NCI-H1417 treated with DMSO at 0.1 percent for 48 hours (cell line): ENCODE results near the gene C2CD4D.
"Not testable (repeated sequence)": the region's sequence is repeated elsewhere in the genome, so short reads cannot be mapped to it uniquely, and the experiment has no call there.

Experiments used
- DNase-seq: peaks from one replicate; lab custom pipeline; 2025; lab: John Stamatoyannopoulos, UW

The C2CD4D gene

DNA sequence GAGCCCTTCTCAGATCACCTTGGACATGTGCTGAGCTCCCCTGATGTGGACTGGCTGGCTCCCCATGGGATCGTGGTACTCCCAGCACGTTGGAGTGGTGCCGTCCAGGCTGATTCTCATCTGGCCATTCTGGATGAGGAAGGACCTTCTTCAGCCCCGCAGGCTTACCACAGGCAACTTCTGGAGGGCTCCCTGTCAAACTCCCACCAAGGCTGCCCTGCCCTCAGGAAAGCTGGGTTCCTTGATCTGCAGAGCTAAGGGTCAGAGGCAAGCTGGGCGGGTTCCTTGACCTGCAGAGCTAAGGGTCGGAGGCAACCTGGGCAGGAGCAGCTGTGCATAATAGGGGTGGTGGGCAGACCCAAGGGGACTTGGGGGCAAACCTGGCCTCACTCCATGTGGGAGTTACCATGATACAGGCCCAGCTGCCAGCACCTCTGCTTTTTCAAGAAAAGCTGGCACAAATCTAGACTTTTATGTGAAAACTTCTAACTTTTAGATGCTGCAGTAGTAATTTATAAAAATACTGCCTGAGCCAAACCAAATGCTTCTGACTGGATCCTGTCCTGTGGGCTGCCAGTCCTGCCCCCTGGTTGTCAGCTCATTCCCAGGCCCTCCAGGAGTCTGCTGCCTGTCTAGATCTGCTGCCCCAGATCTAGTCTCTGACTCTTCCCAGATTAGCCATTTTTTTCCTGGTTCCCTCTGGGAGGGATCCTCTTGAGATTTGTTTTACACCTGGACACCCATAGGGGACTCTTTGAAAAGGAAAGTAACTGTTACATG is 19.5 kb upstream of the C2CD4D start:
- no peak for DNase-seq

DNA sequence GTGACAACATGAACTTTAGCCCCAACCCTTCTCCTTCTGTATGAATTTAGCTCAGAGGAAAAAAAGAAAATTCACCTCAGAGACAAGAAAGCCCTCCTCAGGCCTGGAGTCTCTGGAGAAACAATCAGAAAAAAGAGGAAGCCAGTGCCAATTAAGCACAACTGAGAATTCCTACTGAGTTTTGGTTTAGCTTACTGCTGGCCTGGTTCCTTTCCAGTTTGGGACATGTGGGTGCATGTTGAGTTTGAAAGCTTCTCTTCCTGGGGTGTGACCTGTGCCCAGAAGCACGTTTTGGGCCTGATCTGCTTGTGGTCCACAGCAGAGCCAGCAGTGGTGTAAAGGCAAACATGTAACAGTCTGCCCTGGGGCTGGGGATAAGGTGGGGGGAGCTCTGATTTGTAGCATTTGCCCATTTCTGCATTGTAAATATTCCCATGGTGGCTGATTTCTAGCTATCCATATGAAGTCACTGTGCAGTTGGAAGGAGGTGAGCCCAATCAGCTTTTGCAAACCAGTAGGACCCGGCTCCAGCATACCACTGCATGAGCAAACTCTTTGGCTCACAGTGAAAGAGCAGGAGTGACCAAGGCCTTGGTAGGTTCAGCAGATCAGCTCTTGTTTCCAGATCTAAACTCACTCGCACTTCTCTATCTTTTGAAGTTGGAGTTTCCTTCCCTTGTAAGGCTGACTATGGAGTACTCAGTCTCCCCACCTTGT is 18.6 kb upstream of the C2CD4D start:
- DNase-seq: no peak

DNA sequence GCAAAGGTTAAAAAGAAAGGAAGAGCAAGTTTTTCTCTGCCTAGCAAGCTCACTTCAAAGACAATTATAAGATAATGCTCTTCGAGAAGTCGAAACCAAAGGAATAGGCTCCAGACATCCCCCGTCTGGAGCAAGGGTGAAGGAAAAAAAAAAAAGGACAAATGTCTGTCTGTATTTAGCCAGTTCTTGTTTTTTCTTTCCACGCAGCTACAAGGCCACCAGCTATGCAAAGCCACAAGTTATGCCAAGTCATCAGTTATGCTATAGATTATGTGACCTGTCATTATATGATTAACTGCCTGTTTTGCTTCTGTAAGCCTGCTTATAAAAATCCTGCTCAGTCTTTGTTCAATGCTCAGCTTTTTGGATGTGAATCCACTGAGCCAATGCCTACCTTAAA is 16.3 kb upstream of the C2CD4D start:
- no peak for DNase-seq

DNA sequence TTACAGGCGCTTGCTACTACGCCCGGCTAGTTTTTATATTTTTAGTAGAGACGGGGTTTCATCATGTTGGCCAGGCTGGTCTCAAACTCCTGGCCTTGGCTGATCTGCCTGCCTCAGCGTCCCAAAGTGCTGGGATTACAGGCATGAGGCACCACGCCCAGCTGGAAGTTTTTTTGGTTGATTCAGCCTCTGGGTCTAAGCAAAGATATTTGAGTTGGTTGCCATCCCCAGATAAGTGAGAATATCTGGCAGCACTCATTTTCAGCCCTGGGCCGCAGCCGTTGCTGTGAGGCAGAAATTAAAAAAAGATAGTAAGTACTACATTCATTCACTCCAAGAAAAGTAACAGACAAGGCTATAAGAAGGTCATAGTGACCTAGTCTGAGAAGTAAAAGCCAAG is 15.9 kb upstream of the C2CD4D start:
- DNase-seq: not testable (repeated sequence)

DNA sequence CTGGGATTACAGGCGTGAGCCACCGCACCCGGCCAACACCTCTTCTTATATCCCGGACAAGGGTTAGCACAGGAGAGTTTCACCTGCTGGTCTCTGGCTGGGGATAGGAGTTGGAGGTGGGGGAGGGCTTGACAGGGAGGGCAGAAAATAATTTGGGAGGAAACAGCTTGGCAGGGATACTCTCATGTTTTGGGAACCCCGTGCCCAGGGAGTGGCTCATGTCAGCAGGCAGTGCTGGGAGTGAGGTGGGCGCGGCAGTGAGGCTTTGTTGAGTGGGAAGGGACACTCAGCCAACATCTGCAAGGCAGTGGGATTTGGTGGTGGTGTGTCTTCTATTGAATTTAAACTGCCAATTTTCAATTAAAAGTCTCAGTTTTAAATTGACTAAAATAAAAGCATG is 15.0 kb upstream of the C2CD4D start:
- no peak for DNase-seq

DNA sequence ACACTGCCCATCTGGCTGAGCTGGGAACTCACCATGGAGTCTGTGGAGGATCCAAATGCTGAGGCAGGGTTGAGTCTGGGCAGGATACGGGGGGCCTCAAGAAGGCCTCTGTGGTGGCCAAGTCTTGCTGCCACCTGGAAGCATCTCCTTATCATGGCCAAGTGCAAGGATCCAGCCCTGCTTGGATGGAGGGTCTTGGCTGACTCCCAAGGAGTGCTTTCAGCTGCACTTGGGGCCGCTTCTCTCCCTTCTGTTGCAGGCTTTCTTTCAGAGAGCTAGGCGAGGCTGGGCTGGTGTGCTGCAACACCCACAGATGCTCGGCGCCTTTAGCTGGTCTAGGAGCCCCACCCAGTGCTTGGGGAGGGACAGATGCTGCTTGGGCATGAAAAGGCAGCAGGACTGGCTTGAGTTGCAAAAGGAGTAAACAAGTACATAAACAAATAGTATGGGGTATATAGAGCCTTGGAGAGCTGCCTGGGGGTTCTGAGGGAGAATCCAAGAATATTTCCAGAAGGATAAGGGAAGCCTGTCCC is 13.9 kb upstream of the C2CD4D start, which contains the start of gene THEM5:
TSS of gene THEM5 (minus strand) at position 302 of the 533 bp plus-strand sequence. CDS start at position 155, 147 bp downstream.
- DNase-seq: no peak

DNA sequence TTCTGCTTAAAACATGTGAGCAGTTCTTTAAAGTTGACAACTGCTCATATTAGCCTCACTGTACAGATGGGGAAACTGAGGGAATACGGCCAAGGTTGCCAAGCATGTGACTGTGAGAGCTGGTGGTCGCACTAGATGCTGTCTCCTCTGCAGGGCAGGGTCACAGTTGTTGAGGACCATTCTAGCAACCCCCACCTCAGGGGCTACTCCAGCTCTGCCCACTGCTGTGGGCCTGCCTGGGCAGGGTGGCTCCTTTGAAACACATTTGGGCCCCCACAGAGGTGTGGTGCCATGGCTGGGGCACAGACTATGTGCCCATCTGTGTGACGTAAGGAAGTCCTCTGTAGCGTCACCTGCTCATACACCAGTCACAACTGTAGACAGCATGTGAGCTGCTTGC is 13.1 kb upstream of the C2CD4D start:
- no peak for DNase-seq

DNA sequence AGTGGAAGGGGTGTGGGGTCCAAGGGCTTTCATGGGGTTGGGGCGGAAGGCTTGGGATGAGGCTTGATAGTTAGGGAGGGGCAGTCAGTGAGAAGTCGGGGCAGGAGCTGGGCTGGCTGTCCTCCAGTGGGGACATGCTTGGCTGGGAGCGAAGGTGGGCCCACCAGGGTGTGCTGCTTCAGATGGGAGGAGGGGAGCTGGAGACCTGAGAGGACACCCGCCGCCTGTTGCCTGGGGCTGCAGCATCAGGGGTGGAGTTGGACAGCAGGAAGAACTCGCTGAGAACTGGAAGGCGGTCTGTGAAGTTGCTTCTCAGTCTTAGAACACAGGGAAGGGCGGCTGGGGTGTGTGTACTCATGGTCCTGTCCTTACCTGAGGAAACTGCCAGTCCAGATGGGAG is 12.3 kb upstream of the C2CD4D start:
- DNase-seq: no peak

DNA sequence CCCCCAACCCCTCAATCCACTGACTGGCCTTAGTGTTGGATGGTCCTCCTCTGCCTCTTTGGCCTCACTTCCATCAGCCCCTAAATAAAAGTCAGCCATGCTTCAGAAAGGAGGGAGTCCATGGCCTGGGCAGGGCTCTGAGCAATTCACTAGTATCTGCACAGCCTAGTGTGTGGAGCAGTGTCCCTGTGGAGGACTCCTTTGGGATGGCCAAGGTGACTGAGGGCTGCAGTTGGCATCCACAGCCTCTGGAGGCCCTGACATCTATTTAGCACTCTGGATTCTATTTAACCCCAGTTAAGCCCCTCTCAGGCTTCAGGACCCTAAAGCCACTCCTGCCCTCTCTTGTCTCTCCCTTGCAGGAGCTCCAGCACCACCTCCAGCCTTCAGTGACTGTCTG is 10.3 kb upstream of the C2CD4D start:
- DNase-seq: no peak

DNA sequence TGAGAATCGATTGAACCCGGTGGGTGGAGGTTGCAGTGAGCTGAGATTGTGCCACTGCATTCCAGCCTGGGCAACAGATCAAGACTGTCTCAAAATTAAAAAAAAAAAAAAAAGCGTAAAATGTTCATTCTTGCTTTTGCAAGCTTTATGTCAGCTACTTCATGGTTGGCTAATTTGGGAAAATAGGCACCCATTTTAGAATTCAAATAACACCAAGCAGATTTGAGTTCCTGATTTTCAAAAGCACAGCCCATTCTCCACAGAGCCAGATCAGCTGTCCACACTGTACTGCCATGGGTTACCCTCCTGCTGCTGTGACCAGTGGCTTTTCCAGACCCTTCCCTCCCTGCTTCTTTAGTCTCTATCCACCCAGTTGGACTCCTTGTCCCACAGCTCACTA is 9.5 kb upstream of the C2CD4D start:
- no peak for DNase-seq

DNA sequence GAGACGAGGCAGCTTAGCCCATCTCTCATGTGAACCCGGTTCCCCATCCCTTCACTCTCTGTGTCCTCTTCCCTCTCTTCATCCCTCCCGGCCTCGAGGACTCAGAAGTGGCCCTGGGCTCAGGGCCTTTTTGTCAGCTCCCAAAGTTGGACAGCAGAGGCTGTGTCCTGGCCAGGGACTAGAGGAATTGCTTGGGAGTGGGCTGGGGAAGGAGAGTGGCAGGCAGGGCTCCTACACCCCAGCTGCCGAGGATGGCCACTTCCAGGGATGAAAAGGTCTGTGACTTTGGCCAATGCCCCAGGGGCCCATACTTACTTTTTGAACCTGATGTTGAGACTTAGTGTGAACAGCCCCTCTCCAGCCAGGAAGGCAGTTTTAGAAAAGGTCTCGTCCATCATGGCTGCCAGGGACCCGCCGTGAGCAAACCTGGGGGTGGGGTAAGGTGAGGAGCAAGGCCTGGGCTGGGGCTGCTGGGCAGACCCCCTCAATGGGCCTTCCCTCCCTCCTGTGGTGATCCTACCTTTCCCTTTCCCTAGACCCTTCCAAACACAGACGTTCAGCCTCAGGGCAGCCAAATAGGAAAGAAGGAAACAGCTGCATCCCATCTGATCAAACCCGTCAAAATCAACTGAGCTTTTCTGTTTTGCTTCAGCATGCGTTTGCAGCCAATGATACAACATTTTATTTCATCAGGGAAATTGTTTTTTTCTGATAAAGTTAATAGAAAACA is 8.4 kb upstream of the C2CD4D start:
- DNase-seq: no peak

DNA sequence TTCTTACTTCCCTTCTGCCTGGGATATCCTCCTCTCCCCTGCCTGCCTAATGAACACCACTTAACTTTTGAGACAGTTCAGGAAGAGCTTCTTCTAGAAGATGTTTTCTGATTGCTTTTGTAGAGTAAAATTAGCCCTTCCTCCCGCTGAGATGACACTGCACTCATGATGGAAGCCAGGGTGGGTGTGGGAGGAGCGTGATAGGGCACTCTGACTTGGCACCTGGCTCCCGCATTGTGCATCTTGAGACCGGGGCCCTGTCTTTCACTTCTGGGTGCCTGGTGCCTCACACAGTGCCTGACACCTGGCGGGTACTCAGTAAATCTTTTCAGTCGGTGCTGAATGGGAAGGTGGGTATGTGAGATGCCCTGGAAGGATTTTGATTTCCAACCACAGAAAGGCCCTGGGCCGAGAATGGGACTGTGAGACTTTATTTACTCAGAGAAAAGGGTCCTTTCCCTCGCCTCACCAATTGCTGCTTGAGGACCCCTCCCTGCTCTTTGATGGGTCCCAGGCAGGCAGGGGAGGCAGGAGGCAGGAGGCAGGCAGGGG is 7.1 kb upstream of the C2CD4D start:
- DNase-seq: no peak

DNA sequence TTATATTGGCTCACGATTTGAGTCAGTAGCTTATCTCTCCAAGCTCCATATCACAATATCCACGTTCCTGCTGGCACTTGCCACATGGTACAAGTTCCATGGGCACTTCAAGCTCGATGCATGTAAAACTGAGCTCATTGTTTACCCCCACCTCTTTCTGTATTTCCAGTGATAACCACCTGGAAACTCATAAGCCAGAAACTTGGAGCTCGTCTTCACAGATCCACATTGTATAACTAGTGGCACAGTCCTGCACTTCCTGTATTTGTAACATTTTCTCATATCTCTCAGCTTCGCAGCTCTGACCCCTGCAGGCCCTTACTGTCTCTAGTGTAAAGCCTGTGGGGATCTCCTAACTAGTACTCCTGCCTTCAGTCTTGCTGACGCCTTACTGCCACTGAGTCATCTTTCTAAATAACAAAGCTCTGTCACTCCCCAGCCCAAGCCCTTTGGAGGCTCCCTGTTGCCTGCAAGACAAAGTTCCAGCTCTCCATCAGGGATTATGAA is 6.5 kb upstream of the C2CD4D start:
- no peak for DNase-seq

DNA sequence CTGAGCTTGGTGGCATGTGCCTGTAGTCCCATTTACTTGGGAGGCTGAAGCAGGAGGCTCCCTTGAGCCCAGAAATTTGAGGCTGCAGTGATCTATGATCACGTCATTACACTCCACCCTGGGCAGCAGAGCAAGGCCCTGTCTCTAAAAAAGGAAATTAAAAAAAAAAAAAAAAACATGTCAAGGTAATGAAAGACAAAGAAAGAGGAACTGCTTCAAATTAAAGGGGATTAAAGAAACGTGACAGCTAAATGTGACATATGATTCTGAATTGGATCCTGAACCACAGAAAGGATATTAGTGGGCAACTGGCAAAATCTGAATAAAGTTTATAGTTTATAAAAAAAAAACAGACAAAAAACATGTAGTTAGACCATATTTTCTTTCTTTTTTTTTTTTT is 3.8 kb upstream of the C2CD4D start:
- DNase-seq: no peak

DNA sequence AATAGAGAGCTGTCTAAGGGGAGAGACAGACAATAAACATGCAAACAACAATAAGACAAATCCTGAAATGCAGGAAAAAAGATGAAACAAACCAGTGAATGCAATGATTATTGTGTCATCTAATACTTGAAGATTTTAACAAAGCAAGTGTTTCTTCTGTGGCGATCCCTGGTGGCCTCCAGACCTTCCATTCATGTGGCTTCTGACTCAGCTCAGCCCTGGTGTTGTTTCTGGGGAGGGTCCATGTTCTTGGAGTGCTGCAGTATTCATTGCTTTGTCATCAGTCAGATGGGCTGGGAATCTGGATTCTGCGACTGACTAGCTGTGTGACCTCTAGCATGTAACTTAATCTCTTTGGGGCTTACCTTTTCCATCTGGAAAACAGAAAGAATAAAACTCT is 1.5 kb upstream of the C2CD4D start:
- no peak for DNase-seq

DNA sequence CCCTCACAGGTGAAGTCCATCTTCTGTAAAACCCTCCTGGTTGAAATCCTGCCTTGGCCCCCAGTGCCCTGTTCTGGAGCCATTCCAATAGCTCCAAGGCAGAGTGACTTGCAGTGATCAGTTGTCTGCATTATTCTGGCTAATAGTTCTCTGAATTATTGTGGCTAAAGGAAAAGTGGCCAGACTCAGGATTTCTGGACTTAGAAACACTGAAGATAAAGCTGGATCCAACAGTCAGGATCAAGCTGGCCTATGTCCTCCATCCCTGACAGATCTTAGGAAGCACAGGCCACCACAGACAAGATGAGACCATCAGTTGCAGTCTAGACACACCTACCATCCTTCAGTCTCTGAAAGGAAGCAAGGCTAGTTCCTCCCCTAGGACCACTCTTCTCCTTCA is 801 bp upstream of the C2CD4D start:
- DNase-seq: no peak

DNA sequence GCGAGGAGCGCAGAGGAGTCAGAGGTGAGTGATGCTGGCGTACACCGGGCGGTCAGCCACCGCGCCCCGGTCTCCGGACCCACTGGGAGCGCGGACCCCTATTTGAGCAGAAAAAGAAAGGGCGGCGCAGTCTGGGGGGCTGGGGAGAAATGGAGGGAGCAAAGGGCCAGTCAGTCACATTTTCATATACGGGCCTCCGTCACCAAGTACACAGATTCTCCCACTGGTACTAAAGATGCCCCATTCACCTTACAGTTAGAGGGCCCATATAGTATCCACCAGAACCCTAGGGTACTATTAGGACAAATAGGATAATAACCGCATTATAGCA is 573 bp downstream of the C2CD4D start:
- no peak for DNase-seq

DNA sequence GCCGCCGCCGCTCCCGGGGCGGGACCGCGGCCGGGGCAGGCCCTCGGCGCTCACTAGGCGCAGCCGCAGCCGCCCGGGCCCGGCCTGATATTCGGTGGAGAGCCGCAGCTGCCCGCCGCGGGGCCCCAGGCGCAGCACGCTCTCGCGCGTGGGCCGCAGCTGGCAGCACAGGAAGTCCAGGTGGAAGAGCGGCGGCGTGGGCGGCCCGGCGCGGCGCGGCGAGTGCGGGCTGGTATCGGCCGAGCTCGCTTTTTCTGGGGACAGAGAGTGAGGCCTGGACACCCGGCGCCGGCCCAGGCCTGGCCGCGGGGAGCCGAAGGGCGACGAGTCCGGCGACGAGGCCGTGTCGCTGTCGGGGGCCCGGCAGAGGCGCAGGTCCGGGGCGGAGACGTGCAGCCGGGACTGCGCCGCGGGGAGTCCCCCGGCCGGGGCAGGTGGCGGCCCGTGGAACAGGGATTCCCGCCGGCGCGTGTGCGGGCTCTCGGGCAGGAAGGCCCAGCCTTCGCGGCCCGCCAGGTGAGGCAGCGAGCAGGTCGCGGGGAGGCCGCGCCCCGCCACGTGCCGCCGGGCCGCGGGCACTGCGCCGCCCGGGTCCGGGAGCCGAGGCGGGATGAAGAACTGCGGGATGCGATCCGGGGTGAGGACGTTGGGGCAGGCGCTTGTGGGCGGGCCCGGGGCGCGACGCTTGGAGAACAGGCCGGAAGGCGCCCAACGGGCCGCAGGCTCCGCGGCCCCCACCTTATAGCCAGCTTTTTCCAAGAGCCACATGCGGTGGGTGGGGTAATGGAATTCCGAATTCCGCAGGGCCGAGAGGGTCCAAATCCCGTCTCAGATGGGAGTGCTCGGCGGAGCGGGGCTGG is 1.2 kb downstream of the C2CD4D start:
- DNase-seq: no peak

DNA sequence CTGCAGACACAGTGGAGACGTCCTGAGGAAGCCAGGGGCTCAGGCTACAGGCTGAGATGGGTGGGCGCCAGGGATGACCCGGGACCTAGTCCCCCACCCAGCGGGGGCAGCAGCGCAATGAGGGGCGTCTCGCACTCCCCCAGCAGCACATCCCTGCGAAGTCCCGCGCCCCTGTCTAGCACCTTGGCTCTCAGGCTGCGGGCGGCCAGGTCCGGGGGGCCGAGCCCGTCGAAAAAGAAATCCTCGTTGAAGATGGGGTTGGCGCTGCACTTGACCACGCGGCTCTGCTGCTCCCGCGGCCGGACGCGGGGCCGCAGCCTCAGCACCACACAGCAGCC is 1.8 kb downstream of the C2CD4D start:
- DNase-seq: no peak

DNA sequence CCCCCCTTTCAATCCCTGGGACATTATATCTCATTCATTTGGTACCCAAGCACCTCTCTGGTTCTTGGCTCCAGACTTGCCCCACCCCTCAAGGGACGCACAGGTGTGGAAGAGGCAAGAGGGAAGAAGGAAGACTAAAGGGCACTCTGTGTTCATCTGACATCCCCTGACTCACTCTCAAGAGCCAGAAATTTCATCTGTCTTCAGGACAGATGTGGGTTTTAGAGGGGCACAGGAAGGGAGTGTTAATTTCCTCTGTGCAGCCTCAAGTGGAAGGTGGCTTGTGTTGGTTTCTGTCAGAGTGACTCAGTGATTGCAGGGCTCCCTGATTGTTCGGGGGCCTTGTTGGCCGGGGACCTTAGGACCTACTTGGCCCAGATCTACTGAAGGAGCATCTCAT is 2.4 kb downstream of the C2CD4D start:
- no peak for DNase-seq

DNA sequence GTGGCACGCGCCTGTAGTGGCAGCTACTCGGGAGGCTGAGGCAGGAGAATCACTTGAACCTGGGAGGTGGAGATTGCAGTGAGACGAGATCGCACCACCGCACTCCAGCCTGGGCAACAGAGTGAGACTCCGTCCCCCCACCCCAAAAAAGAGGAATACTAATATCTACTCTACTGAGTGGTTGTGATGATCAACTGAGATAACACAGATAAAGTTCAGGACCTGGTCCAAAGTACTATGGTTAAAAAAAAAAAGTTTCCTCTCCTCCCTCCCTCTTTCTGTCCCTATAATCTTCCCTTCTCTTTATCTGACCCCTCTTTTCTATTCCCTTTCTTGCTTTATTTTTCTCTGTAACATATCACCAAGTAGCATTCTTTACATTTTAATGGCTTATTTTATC is 4.0 kb downstream of the C2CD4D start:
- DNase-seq: no peak

DNA sequence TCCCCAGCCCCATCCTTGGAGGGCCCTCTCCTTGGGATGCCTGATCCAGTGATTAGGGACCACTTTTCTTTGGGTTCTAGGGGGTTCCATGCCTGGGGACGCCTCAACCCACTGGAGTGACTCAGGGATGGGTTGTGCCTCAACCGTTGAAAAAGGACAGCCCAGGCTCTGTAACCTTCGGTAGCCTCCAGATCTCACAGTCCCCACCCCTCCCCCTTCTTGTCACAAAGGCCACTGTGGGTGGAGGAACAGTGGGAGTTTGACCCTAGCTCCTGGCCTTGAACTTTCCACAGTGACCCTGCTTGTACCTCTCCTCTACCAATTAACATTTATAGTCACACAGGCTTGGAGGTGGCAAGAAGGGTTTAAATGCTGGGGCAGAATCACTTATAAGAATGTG is 5.4 kb downstream of the C2CD4D start:
- DNase-seq: no peak
